T-helper 17 cell (primary cell): ENCODE results near the gene PRRX1. TPM values are rescaled to one million over a fixed set of nuclear protein-coding genes. Genes with fewer than 3 reads are reported as not detected.

ENCODE experiments used
- ATAC-seq: fragments of 150-1000 bp; cut with Tn5 transposase; 2 replicates; pipeline ENCODE4 v1.10.0; 2021; ENCODE audit warnings: mild to moderate bottlenecking, moderate library complexity
- DNase-seq, 3 donors: peaks; one replicate each; pipeline versions ENCODE4 v3.0.0 to v3.0.0-alpha.2; 2020 to 2021
- H3K9me3 ChIP-seq: one replicate; pipeline ENCODE4 v1.7.0; 2013; ENCODE audit warnings: low read length, mild to moderate bottlenecking; ENCODE audit not compliant: control insufficient read depth, poor library complexity, severe bottlenecking
- H3K27ac Mint-ChIP-seq: one replicate; pipeline ENCODE4 v1.8.0; 2022; ENCODE audit warnings: mild to moderate bottlenecking, moderate library complexity, mixed read lengths
- H3K27me3 Mint-ChIP-seq: one replicate; pipeline ENCODE4 v1.8.0; 2022; ENCODE audit warnings: mixed read lengths
- H3K36me3 Mint-ChIP-seq: one replicate; pipeline ENCODE4 v1.8.0; 2022; ENCODE audit warnings: low read depth, mixed read lengths
- H3K4me1 Mint-ChIP-seq: one replicate; pipeline ENCODE4 v1.8.0; 2022; ENCODE audit warnings: mild to moderate bottlenecking, mixed read lengths
- H3K4me3 Mint-ChIP-seq: one replicate; pipeline ENCODE4 v1.8.0; 2022; ENCODE audit warnings: mild to moderate bottlenecking, moderate library complexity, mixed read lengths
- total RNA-seq, 4 donors: library from RNA in 2 of 4; stranded (reverse) in 2 of 4; gene quantifications; one replicate each; pipeline ENCODE4 v1.2.3 and lab custom pipeline; 2022 to 2026

Gene PRRX1
- total RNA-seq (not detected), total RNA-seq (lab: John Stamatoyannopoulos, UW) (0 reads per million in 2 donors)

DNA sequence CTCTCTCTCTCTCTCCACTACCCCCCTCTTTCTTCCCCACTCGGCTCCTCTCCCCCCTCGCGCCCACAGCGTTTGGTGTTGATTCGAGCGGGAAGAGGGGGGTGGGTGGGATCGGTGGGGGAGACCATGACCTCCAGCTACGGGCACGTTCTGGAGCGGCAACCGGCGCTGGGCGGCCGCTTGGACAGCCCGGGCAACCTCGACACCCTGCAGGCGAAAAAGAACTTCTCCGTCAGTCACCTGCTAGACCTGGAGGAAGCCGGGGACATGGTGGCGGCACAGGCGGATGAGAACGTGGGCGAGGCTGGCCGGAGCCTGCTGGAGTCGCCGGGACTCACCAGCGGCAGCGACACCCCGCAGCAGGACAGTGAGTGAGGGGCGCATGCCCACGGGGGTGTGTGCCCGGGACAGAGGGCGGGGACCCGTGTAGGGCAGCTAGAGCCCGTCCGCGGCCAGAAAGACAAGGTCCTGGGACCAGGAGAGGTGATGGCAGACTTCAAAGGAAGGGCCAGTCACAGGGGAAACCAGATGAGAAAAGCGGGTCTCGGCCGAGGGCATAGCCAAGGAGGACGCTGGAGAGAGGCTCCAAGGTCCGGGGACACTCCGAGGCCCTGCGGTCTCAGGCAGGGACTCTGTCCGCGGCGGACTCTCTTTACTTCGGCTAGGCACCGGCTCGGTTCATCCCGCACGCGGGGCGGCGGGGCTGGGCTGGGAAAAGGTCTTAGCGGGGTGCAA is at the start of gene PRRX1:
Gene PRRX1 (plus strand): TSS at position 39 of the 735 bp plus-strand sequence. CDS start 88 bp downstream, at position 127.
- DNase-seq: no peak
- no peak for ATAC-seq
- Mint-ChIP-seq H3K36me3 (peaks cover 5% of the 10 kb centered on the region), H3K27me3 (peaks cover 90% of the 10 kb centered on the region), H3K4me3 (peak within 1 kb of the TSS; percentile 36), H3K4me1 (peaks cover 25% of the 10 kb centered on the region), H3K27ac (no peak within 1 kb of the TSS)
- H3K9me3 ChIP-seq: no peaks in the 10 kb centered on the region

DNA sequence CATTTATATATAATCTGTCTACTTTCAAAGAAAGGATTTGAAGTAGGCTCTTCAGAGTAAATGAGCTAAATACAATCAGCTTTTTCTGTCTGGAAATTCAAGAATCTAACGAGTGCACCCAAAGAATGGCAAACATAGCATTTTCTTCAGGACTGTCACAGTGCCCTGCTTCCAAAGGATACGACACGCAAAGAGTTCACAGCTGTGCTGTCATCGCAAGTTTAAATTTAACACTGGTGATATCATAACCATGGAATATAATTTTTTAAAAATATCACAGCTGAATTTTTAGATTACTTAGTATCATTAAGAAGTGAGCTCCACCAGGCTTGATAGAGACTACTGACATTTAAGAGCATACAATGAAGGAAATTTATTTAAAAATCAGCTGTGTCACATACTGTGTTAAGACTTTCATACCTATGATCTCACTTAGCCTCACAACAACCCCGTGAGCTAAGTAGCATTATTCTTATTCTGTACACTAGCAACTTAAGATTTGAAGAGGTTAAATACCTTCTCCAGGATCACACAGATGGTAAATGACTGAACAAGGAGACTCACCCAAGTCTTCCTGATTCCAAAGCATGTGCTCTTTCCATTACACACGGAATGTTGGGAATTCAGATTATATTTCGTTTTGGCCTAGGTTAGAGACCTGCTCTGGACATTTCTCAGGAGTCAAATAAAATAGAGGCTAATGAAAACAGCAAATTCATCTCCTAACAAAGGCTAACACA is 46.2 kb upstream of the PRRX1 start:
- Mint-ChIP-seq H3K4me3 (no peak overlapping the region), H3K36me3 (peaks cover 2% of the 10 kb centered on the region), H3K27me3 (peaks cover 28% of the 10 kb centered on the region), H3K27ac (no peak overlapping the region), H3K4me1 (no peaks in the 10 kb centered on the region)
- H3K9me3 ChIP-seq: no peaks in the 10 kb centered on the region
- no peak for ATAC-seq
- DNase-seq: no peak

DNA sequence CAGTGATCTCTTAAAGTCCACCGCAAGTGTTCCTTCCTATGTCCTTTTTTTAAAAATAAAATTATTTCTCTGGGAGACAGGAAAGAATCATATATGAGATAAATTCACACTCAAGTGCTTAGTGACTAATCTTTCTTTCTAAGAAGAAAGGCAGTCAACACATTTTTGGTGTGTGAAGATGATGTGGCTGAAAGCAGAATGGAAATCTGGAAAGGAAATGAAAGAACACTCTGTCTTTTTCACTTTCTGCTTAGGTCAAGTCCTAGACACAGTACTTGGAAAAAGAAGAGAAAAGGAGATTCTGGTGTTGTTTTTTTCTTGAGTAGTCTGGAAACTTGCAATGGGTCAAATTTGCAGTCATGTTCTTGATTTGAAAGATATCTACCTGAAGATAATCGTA is 45.5 kb upstream of the PRRX1 start:
- H3K9me3 ChIP-seq: no peaks in the 10 kb centered on the region
- Mint-ChIP-seq H3K4me3 (no peak overlapping the region), H3K4me1 (no peaks in the 10 kb centered on the region), H3K27ac (no peak overlapping the region), H3K27me3 (peaks cover 32% of the 10 kb centered on the region), H3K36me3 (no peaks in the 10 kb centered on the region)
- DNase-seq (no peak), ATAC-seq (no peak)

DNA sequence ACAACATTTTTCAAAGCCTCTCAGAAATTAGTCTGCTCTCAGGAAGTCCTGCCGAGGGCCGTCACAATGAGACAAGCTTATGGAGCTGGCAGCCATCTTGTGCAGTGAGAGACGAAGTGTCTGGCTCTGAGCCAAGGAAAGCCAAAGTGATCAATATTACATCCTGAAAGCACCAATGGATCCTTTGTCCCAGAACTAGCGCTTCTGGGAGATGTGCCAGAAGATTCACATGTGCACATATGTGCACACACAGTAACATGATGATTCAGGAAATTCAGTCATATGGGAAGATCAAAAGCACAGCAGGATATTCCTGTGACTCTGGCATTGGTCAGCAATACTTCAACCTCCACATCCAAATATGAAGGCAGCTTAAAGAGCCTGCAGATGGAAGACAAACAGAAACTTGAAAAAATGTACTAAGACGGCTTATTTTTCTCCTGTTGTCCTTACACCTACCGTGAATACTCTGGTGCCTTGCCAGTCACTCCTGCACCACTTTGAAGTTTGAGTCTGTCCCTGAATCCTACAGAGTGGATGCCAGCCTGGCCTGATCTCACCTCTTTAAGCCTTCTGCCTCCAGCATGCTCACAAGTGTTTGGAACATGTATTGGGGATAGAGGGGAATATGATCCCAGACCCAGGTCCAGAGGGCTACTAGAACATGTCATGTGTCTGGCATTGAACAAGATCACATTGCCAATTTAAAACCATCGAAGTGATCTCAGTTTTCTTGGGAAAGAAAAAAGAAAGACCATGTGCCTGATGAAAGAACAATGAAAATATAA is 44.5 kb upstream of the PRRX1 start:
- no peaks in the 10 kb centered on the region for H3K36me3 Mint-ChIP-seq
- H3K9me3 ChIP-seq: no peaks in the 10 kb centered on the region
- DNase-seq: no peak
- no peaks in the 10 kb centered on the region for H3K4me1 Mint-ChIP-seq
- no peak for ATAC-seq
- no peak overlapping the region for H3K27ac Mint-ChIP-seq
- H3K27me3 Mint-ChIP-seq: peaks cover 32% of the 10 kb centered on the region
- H3K4me3 Mint-ChIP-seq: no peak overlapping the region

DNA sequence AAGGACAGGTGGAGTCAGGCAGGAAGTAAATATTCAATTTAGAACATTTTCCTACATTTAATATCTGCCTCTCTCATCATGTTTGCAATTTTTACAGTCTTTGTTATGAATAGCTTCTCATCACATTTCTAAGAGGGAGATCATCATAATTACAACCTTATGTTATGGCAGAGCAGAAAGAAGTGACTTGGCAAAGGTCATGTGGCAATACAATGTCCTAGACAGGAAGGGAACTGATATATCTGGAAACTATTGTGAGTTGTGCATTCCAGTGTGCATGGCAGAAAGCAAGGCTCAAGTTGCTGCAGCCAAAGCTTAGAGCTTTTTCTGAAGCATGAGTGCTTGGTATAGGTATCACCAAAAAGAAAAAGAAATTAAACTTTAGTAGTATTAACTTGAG is 43.8 kb upstream of the PRRX1 start:
- DNase-seq: no peak
- H3K27me3 Mint-ChIP-seq: peaks cover 32% of the 10 kb centered on the region
- no peak overlapping the region for H3K4me3 Mint-ChIP-seq
- ATAC-seq: no peak
- H3K27ac Mint-ChIP-seq: no peak overlapping the region
- H3K36me3 Mint-ChIP-seq: no peaks in the 10 kb centered on the region
- H3K9me3 ChIP-seq: no peaks in the 10 kb centered on the region
- H3K4me1 Mint-ChIP-seq: no peaks in the 10 kb centered on the region

DNA sequence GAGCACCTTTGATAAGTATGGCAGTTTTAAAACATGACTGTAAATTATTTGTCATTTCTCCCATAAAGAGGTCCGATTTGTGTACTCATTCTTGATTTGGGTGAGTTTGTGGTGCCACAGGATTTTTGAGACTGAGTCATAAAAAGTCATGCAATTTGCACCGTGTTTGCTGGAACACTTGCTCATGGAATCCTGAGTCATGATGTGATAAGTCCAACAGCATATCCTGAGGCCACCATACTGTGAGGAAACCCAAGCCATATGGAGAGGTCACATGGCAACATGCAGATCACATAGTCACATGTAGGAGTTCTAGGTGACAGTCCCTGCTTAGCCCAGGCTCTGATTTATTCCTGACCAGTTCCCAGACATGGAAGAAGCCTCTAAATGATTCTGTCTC is 40.8 kb upstream of the PRRX1 start:
- DNase-seq (no peak), ATAC-seq (no peak)
- no peaks in the 10 kb centered on the region for H3K4me1 Mint-ChIP-seq
- H3K36me3 Mint-ChIP-seq: no peaks in the 10 kb centered on the region
- no peak overlapping the region for H3K27ac Mint-ChIP-seq
- no peak overlapping the region for H3K4me3 Mint-ChIP-seq
- no peaks in the 10 kb centered on the region for H3K9me3 ChIP-seq
- peaks cover 34% of the 10 kb centered on the region for H3K27me3 Mint-ChIP-seq

DNA sequence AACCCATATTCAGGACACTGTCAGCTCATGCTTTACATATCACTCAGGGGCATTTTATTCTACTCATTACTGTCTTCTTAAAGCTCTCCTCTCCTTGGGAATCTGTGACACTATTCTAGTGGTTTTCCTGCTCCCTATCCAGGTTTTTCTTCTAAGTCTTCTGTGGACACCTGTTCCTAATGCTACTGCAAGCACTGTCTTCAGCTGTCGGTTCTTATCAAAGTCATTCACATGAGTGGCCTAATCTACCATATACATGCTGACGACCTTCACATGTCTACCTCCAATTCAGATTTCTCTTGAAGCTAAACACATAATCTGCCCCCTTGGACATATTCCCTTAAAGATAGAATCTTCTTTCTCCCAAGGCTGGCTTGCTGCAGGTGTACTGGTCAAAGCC is 39.8 kb upstream of the PRRX1 start:
- DNase-seq (no peak), ATAC-seq (no peak)
- H3K9me3 ChIP-seq: no peaks in the 10 kb centered on the region
- no peaks in the 10 kb centered on the region for H3K4me1 Mint-ChIP-seq
- H3K36me3 Mint-ChIP-seq: no peaks in the 10 kb centered on the region
- peaks cover 40% of the 10 kb centered on the region for H3K27me3 Mint-ChIP-seq
- H3K27ac Mint-ChIP-seq: no peak overlapping the region
- no peak overlapping the region for H3K4me3 Mint-ChIP-seq

DNA sequence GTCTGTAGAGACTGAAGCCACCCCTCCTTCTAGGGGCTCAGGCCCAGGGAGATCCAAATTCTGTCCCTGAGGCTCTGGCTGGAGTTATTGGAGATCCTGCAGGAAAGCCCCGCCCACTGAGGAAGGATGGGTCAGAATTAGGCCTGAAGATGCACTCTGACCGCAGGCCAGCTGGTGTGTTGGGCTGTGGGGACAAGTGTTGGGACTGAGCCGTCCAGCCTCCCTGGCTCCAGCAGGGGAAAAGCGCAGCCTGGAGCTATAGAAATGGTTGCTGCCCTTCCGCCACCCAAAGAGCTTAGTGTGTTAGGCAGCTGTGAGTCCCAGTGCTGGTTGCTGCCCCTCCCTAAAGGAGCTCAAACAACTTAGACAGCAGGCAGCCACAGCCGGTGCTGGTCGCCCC is 33.0 kb upstream of the PRRX1 start:
- no peak overlapping the region for H3K4me3 Mint-ChIP-seq
- ATAC-seq (no peak), DNase-seq (no peak)
- H3K27me3 Mint-ChIP-seq: peaks cover 35% of the 10 kb centered on the region
- no peak overlapping the region for H3K27ac Mint-ChIP-seq
- H3K4me1 Mint-ChIP-seq: no peaks in the 10 kb centered on the region
- no peaks in the 10 kb centered on the region for H3K36me3 Mint-ChIP-seq
- no peaks in the 10 kb centered on the region for H3K9me3 ChIP-seq

DNA sequence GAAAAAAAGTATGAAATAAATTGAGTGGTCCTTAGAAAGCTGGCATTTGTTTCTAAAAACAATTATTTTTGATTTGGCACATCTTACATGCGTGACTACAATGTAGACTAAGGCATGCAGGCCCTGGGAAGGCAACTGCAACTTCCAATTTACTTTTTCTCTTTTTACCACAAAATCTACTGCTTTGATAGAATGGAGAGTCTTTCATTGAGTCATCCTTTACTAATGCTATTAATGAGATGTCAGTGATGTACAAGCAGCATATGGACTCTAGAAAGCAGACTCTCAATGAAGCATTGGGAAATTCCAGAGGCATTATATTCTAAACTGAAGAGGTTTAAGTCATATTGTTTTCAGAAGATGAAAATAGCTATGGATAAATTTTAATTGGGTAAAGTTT is 29.6 kb upstream of the PRRX1 start:
- no peak overlapping the region for H3K27ac Mint-ChIP-seq

DNA sequence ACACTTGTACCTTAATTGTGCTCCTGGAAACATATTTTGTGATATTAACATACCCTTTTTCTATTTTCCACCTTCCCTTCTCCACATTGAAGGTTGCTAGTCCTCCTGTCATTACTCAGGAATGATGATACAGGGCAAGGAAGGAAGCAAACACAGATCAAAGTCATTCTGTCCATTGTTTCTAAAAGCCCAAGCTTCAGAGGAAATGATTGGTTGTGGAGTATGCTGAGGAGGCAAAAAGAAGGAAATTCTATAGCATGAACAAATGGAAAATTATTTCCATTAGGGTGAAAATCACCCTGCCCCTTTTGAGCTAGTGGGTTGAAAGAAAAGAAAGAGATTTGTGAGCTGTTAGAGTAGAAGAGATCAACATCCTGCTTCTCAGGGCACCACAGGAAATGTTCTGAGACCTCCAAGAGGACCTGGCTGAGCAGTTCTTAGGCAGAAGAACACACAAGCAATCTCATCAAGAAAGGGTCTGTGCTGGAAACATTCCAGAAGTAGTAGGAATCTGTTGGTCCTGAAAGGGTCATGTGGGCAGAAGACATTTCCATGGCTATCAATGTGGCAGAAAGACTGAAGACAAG is 29.0 kb upstream of the PRRX1 start:
- Mint-ChIP-seq H3K27ac (no peak overlapping the region), H3K36me3 (no peaks in the 10 kb centered on the region), H3K4me1 (no peaks in the 10 kb centered on the region), H3K27me3 (peaks cover 18% of the 10 kb centered on the region), H3K4me3 (no peak overlapping the region)
- no peak for ATAC-seq
- DNase-seq: no peak
- no peaks in the 10 kb centered on the region for H3K9me3 ChIP-seq

More for the DNA sequence above, 29.6 kb upstream of the PRRX1 start:
- DNase-seq: no peak
- Mint-ChIP-seq H3K4me1 (no peaks in the 10 kb centered on the region), H3K36me3 (no peaks in the 10 kb centered on the region), H3K27me3 (peaks cover 18% of the 10 kb centered on the region), H3K4me3 (no peak overlapping the region)
- no peaks in the 10 kb centered on the region for H3K9me3 ChIP-seq
- ATAC-seq: no peak

DNA sequence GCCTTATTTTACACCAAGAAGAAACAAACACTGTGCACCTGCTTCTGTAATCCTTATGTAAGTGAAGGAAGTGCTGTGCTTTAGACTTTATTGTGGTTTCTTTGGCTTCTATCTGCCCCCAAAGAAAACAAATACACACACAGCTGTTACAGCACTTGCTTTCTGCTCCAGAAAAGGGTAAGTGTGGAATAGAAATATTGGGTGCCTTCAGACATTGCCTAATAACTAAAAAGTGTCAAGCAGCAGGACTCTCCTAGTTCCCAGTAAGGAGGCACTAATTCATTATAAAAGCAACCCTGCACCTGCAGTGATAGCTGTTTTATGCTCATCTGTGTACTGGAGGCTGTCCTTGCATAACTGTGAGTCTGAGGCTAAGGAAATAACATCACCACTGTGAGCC is 23.4 kb upstream of the PRRX1 start:
- ATAC-seq (no peak), DNase-seq (no peak)
- Mint-ChIP-seq H3K4me3 (no peak overlapping the region), H3K27ac (no peak overlapping the region), H3K4me1 (peaks cover 5% of the 10 kb centered on the region), H3K27me3 (peaks cover 6% of the 10 kb centered on the region), H3K36me3 (no peaks in the 10 kb centered on the region)
- no peaks in the 10 kb centered on the region for H3K9me3 ChIP-seq

DNA sequence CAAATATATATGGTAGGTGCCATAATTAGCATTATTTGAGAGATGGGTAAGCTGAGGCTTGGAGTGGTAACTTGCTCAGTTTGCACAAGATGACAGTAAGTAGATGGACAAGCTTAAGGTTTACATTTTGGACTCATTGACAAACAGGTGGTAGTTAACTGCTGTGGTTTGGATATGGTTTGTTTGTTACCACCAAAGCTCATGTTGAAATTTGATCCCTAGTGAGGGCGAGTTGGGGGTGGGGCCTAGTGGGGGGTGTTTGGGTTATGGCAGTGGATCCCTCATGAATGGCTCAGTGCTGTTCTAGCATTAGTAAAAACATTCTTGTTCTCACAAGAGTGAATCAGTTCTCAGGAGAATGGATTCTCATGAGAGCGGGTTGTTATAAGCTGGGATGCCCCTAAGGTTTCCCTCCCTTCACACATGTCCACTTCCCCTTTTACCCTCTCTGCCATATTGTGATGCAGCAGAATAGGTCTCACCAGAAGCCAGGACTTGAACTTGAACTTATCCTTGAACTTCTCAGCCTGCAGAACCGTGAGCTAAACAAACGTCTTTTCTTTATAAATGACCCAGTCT is 6.6 kb upstream of the PRRX1 start:
- Mint-ChIP-seq H3K27me3 (peaks cover 72% of the 10 kb centered on the region), H3K4me3 (no peak overlapping the region), H3K36me3 (peaks cover 2% of the 10 kb centered on the region), H3K4me1 (peaks cover 7% of the 10 kb centered on the region), H3K27ac (no peak overlapping the region)
- ATAC-seq (no peak), DNase-seq (no peak)
- no peaks in the 10 kb centered on the region for H3K9me3 ChIP-seq
